NCI-H187 treated with DMSO at 0.1 percent for 48 hours (cell line): Measurements from ENCODE around the gene FAHD2A.
A peak's percentile ranks its signal among the peaks of the same experiment; 100 is the strongest.
"Not testable (repeated sequence)": the region's sequence is repeated elsewhere in the genome, so short reads cannot be mapped to it uniquely, and the experiment has no call there.

Experiments used
- DNase-seq: peaks from one replicate; lab custom pipeline; 2025; lab: John Stamatoyannopoulos, UW

Gene FAHD2A

GRCh38 chr2:95402370-95403203, at the start of gene FAHD2A:
TSS of gene FAHD2A (plus strand) at chr2:95402708. CDS start at chr2:95405559, 2,851 bp downstream.
- DNase-seq = peak; percentile 53

- no peak for DNase-seq
Measured at GRCh38 chr2:95353055-95353575, 49.4 kb upstream of the FAHD2A start.

GRCh38 chr2:95353613-95354468, 48.7 kb upstream of the FAHD2A start:
- DNase-seq = no peak

GRCh38 chr2:95354469-95354901, 48.0 kb upstream of the FAHD2A start:
- DNase-seq = no peak

GRCh38 chr2:95354925-95355324, 47.6 kb upstream of the FAHD2A start:
- no peak for DNase-seq

- DNase-seq = not testable (repeated sequence)
Measured at GRCh38 chr2:95355486-95355885, 47.0 kb upstream of the FAHD2A start.

GRCh38 chr2:95356821-95357700, 45.4 kb upstream of the FAHD2A start:
- DNase-seq = no peak

GRCh38 chr2:95357717-95358280, 44.7 kb upstream of the FAHD2A start:
- DNase-seq = no peak

- no peak for DNase-seq
Measured at GRCh38 chr2:95359031-95359430, 43.5 kb upstream of the FAHD2A start.

GRCh38 chr2:95359501-95359930, 43.0 kb upstream of the FAHD2A start:
- no peak for DNase-seq

- no peak for DNase-seq
Measured at GRCh38 chr2:95361216-95361980, 41.1 kb upstream of the FAHD2A start.

- no peak for DNase-seq
Measured at GRCh38 chr2:95362486-95362885, 40.0 kb upstream of the FAHD2A start.

- no peak for DNase-seq
Measured at GRCh38 chr2:95366514-95366913, 36.0 kb upstream of the FAHD2A start.

GRCh38 chr2:95372216-95372829, 30.2 kb upstream of the FAHD2A start:
- no peak for DNase-seq

GRCh38 chr2:95372845-95373244, 29.7 kb upstream of the FAHD2A start:
- DNase-seq = no peak

GRCh38 chr2:95374029-95374428, 28.5 kb upstream of the FAHD2A start:
- no peak for DNase-seq

- DNase-seq = no peak
Measured at GRCh38 chr2:95374451-95374920, 28.0 kb upstream of the FAHD2A start.

- DNase-seq = no peak
Measured at GRCh38 chr2:95374921-95375471, 27.5 kb upstream of the FAHD2A start.

- no peak for DNase-seq
Measured at GRCh38 chr2:95375532-95376150, 26.9 kb upstream of the FAHD2A start.
